Inflammatory macrophage (primary cell): ENCODE measurements around the gene HTR3D.
A peak's percentile ranks its signal among the peaks of the same experiment; 100 is the strongest.

ENCODE experiments used
- DNase-seq, 2 donors: peaks; one replicate each; pipeline ENCODE4 v3.0.0-alpha.2; 2020 to 2022
- total RNA-seq, 18 experiments: gene quantifications; one replicate each; lab custom pipeline; 2026; ENCODE audit warnings: mixed read lengths in 6 of 18, inconsistent platforms in 2 of 18; lab: John Stamatoyannopoulos, UW

The HTR3D gene
- total RNA-seq: 0 to 0.07 (median 0) reads per million in 18 experiments

- peak in 1 of 2 donors; percentile 9 for DNase-seq
Observed at GRCh38 chr3:184031187-184031792, at the start of gene HTR3D. HTR3D (plus strand) TSS chr3:184031742; CDS start chr3:184031742, 0 bp downstream.

- DNase-seq: no peak
Observed at GRCh38 chr3:183981990-183982644, 49.4 kb upstream of the HTR3D start.

- DNase-seq: no peak
Observed at GRCh38 chr3:183984127-183984740, 47.3 kb upstream of the HTR3D start.

- DNase-seq: no peak
Observed at GRCh38 chr3:183984749-183985729, 46.5 kb upstream of the HTR3D start.

GRCh38 chr3:183987000-183987600 is 44.4 kb upstream of the HTR3D start:
- no peak for DNase-seq

- no peak for DNase-seq
Observed at GRCh38 chr3:183988216-183988790, 43.2 kb upstream of the HTR3D start.

- no peak for DNase-seq
Observed at GRCh38 chr3:183991403-183991802, 40.1 kb upstream of the HTR3D start.

- DNase-seq: no peak
Observed at GRCh38 chr3:184001761-184002160, 29.8 kb upstream of the HTR3D start.

- no peak for DNase-seq
Observed at GRCh38 chr3:184002469-184002868, 29.1 kb upstream of the HTR3D start.

GRCh38 chr3:184003187-184003967 is 28.2 kb upstream of the HTR3D start:
- DNase-seq: no peak

- peak; percentile 79 to 83 for DNase-seq
Observed at GRCh38 chr3:184004476-184004875, 27.1 kb upstream of the HTR3D start.

- peak; percentile 68 to 76 for DNase-seq
Observed at GRCh38 chr3:184005941-184006507, 25.5 kb upstream of the HTR3D start.

- peak in 1 of 2 donors; percentile 21 for DNase-seq
Observed at GRCh38 chr3:184007143-184007813, 24.3 kb upstream of the HTR3D start.

- peak; percentile 14 to 19 for DNase-seq
Observed at GRCh38 chr3:184008161-184008560, 23.4 kb upstream of the HTR3D start.

GRCh38 chr3:184011230-184011876 is 20.2 kb upstream of the HTR3D start:
- no peak for DNase-seq

- DNase-seq: no peak
Observed at GRCh38 chr3:184011937-184012889, 19.3 kb upstream of the HTR3D start.

GRCh38 chr3:184015381-184016019 is 16.0 kb upstream of the HTR3D start:
- no peak for DNase-seq

GRCh38 chr3:184016169-184016570 is 15.4 kb upstream of the HTR3D start:
- DNase-seq: no peak
